Stomach smooth muscle (tissue), 2 donors: ENCODE measurements around the gene SNRK.
"Not testable (repeated sequence)": the region's sequence is repeated elsewhere in the genome, so short reads cannot be mapped to it uniquely, and the experiment has no call there.

Experiments
- H3K27ac ChIP-seq: one replicate; pipeline ENCODE4 v1.7.0; 2013; ENCODE audit warnings: mild to moderate bottlenecking, low read length, inconsistent platforms
- H3K27me3 ChIP-seq, 2 donors: one replicate each; pipeline ENCODE4 v1.7.0; 2013; ENCODE audit warnings: low read length in 2 of 2; ENCODE audit not compliant: insufficient read depth in 2 of 2, control insufficient read depth in 1 of 2
- H3K36me3 ChIP-seq, 2 donors: one replicate each; pipeline ENCODE4 v1.7.0; 2013; ENCODE audit warnings: low read length in 2 of 2; ENCODE audit not compliant: control insufficient read depth in 2 of 2, insufficient read depth in 2 of 2
- H3K4me1 ChIP-seq: one replicate; pipeline ENCODE4 v1.7.0; 2013; ENCODE audit warnings: low read length; ENCODE audit not compliant: control insufficient read depth, insufficient read depth
- H3K4me3 ChIP-seq, 2 donors: one replicate each; pipeline ENCODE4 v1.7.0; 2013; ENCODE audit warnings: low read length in 2 of 2
- H3K9ac ChIP-seq, 2 donors: one replicate each; pipeline ENCODE4 v1.7.0; 2013; ENCODE audit warnings: low read length in 2 of 2, mild to moderate bottlenecking in 1 of 2
- H3K9me3 ChIP-seq, 2 donors: one replicate each; pipeline ENCODE4 v1.7.0; 2013; ENCODE audit warnings: low read length in 2 of 2; ENCODE audit not compliant: control insufficient read depth in 2 of 2
- donor health status: healthy.
- donor health status: Pancreatic carcinoma.

The SNRK gene

GRCh38 chr3:43345246-43345645 is 58.9 kb downstream of the SNRK start:
- no peak overlapping the region for H3K9ac ChIP-seq
- no peak overlapping the region for H3K4me3 ChIP-seq
- peaks cover 58 to 60% of the 10 kb centered on the region in 2 donors for H3K36me3 ChIP-seq
- H3K9me3 ChIP-seq: no peaks in the 10 kb centered on the region
- H3K27me3 ChIP-seq: no peaks in the 10 kb centered on the region
- peak overlapping the region; percentile 18 for H3K27ac ChIP-seq
- peaks cover 12% of the 10 kb centered on the region for H3K4me1 ChIP-seq

GRCh38 chr3:43345877-43346276 is 59.5 kb downstream of the SNRK start:
- H3K27ac ChIP-seq: no peak overlapping the region

GRCh38 chr3:43346978-43347749 is 60.8 kb downstream of the SNRK start:
- Histone ChIP-seq H3K27ac (no peak overlapping the region), H3K4me1 (peaks cover 12% of the 10 kb centered on the region)

More at GRCh38 chr3:43345877-43346276, 59.5 kb downstream of the SNRK start:
- Histone ChIP-seq H3K9ac (no peak overlapping the region), H3K4me3 (no peak overlapping the region), H3K9me3 (no peaks in the 10 kb centered on the region), H3K36me3 (peaks cover 52 to 53% of the 10 kb centered on the region in 2 donors), H3K4me1 (peaks cover 12% of the 10 kb centered on the region), H3K27me3 (no peaks in the 10 kb centered on the region)

GRCh38 chr3:43347774-43348173 is 61.4 kb downstream of the SNRK start:
- Histone ChIP-seq H3K4me1 (peaks cover 12% of the 10 kb centered on the region), H3K4me3 (no peak overlapping the region), H3K9ac (no peak overlapping the region), H3K36me3 (peaks cover 41 to 43% of the 10 kb centered on the region in 2 donors), H3K27ac (no peak overlapping the region), H3K9me3 (no peaks in the 10 kb centered on the region), H3K27me3 (no peaks in the 10 kb centered on the region)

More at GRCh38 chr3:43346978-43347749, 60.8 kb downstream of the SNRK start:
- Histone ChIP-seq H3K9ac (no peak overlapping the region), H3K36me3 (peaks cover 46 to 50% of the 10 kb centered on the region in 2 donors), H3K27me3 (no peaks in the 10 kb centered on the region), H3K4me3 (no peak overlapping the region), H3K9me3 (no peaks in the 10 kb centered on the region)

- Histone ChIP-seq H3K9ac (no peak overlapping the region), H3K9me3 (no peaks in the 10 kb centered on the region), H3K4me3 (no peak overlapping the region), H3K4me1 (peaks cover 12% of the 10 kb centered on the region), H3K36me3 (peaks cover 40 to 42% of the 10 kb centered on the region in 2 donors), H3K27ac (no peak overlapping the region), H3K27me3 (no peaks in the 10 kb centered on the region)
These were observed 62.0 kb downstream of the SNRK start for GRCh38 chr3:43348350-43348749.

GRCh38 chr3:43348852-43349574 is 62.7 kb downstream of the SNRK start:
- Histone ChIP-seq H3K27me3 (no peaks in the 10 kb centered on the region), H3K4me1 (peaks cover 11% of the 10 kb centered on the region), H3K4me3 (no peak overlapping the region), H3K27ac (no peak overlapping the region), H3K9ac (no peak overlapping the region), H3K36me3 (peaks cover 38 to 39% of the 10 kb centered on the region in 2 donors), H3K9me3 (peaks cover 0 to 4% of the 10 kb centered on the region in 2 donors)

- Histone ChIP-seq H3K4me1 (peaks cover 5% of the 10 kb centered on the region), H3K9me3 (peaks cover 0 to 7% of the 10 kb centered on the region in 2 donors), H3K36me3 (peaks cover 33 to 37% of the 10 kb centered on the region in 2 donors), H3K27ac (no peak overlapping the region), H3K27me3 (no peaks in the 10 kb centered on the region), H3K4me3 (no peak overlapping the region), H3K9ac (no peak overlapping the region)
These were observed 63.4 kb downstream of the SNRK start for GRCh38 chr3:43349716-43350115.

GRCh38 chr3:43353393-43353792 is 67.1 kb downstream of the SNRK start:
- Histone ChIP-seq H3K4me1 (no peaks in the 10 kb centered on the region), H3K27ac (no peak overlapping the region), H3K4me3 (no peak overlapping the region), H3K9me3 (peaks cover 3 to 7% of the 10 kb centered on the region in 2 donors), H3K27me3 (no peaks in the 10 kb centered on the region), H3K9ac (no peak overlapping the region), H3K36me3 (peaks cover 10 to 14% of the 10 kb centered on the region in 2 donors)

- no peak overlapping the region for H3K4me3 ChIP-seq
- H3K4me1 ChIP-seq: no peaks in the 10 kb centered on the region
- H3K27me3 ChIP-seq: no peaks in the 10 kb centered on the region
- no peak overlapping the region for H3K9ac ChIP-seq
- peaks cover 5 to 9% of the 10 kb centered on the region in 2 donors for H3K36me3 ChIP-seq
- no peak overlapping the region for H3K27ac ChIP-seq
- H3K9me3 ChIP-seq: peaks cover 3 to 7% of the 10 kb centered on the region in 2 donors
These were observed 67.8 kb downstream of the SNRK start for GRCh38 chr3:43353923-43354670.

GRCh38 chr3:43356033-43356432 is 69.7 kb downstream of the SNRK start:
- H3K4me1 ChIP-seq, H3K9ac ChIP-seq, H3K9me3 ChIP-seq, H3K27me3 ChIP-seq, H3K36me3 ChIP-seq, H3K27ac ChIP-seq, H3K4me3 ChIP-seq: not testable (repeated sequence)
